NCI-H128 (cell line): ENCODE data around the gene CDC45.
"Not testable (repeated sequence)": the region's sequence is repeated elsewhere in the genome, so short reads cannot be mapped to it uniquely, and the experiment has no call there.

Experiments
- DNase-seq: peaks from one replicate; lab custom pipeline; 2025; ENCODE audit not compliant: unreplicated experiment; lab: John Stamatoyannopoulos, UW

The CDC45 gene

GRCh38 chr22:19526702-19527111, 47.0 kb downstream of the CDC45 start:
- no peak for DNase-seq

DNA sequence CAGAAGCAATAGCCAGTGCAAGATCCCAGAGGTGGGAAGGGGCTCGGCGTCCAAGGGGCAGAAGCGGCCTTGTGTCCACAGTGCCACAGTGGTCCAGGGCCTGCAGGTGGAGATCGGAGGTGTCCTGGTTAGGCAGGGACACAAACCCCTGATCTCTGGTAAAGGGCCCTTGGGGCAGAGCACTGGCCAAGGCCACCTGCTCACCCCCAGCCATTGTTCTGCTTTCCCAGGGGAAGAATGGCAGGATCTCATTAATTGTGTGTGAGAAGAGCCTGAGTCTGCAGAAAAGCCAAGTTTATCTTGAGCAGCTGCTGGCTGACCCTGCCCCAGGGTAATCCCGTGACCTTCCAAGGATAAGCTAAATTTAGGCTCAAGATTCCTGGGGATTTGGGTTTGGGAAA, 47.6 kb downstream of the CDC45 start:
- DNase-seq = no peak

GRCh38 chr22:19527861-19528417, 48.2 kb downstream of the CDC45 start:
- DNase-seq = no peak

DNA sequence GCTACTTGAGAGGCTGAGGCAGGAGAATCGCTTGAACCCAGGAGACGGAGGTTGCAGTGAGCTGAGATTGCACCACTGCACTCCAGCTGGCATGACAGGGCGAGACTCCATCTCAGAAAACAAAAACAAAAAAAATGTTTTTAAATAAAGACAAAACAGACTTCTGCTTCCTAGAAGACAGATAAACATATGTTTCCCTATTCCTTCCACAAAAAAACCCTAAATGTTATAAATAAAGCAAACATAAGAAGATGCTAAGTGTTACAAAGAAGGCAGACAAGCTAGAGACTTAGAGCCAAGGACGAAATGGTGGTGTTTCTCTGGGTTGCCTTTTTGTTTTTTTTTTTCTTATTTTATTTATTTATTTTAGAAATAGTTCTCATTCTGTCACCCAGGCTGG, 50.1 kb downstream of the CDC45 start:
- no peak for DNase-seq

DNA sequence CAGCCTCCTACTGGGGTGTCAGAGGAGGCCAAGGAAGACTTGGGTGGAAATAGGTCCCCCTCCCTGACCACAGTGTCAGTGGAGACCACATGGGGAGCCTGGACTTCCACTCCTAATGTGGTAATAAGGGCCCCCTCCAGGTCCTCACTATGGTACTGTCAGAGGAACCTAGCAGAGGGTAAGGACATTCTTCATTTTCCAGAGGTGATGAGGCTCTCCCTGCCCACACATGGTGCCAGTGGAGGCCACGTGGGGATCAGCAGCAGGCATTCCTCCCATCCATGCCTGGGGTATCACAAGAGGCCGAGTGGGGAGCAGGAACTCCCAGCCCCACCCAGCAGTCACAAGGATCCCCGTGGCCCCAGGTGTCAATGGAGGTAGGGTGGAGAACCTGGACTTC, 51.0 kb downstream of the CDC45 start:
- DNase-seq = no peak

DNA sequence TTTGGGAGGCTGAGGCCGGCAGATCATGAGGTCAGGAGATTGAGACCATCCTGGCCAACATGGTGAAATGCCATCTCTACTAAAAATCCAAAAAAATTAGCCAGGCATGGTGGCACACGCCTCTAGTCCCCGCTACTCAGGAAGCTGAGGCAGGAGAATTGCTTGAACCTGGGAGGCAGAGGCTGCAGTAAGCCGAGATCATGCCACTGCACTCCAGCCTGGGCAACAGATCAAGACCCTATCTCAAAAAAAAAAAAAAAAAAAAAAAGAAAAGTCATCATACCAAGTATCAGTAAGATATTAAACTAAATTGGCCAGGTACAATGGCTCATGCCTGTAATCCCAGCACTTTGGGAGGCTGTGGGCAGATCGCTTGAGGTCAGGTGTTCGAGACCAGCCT, 51.6 kb downstream of the CDC45 start:
- not testable (repeated sequence) for DNase-seq

- DNase-seq = no peak
Measured at GRCh38 chr22:19533049-19533626, 53.4 kb downstream of the CDC45 start.

GRCh38 chr22:19533857-19534256, 54.1 kb downstream of the CDC45 start:
- no peak for DNase-seq

- DNase-seq = no peak
Measured at GRCh38 chr22:19535001-19535400, 55.3 kb downstream of the CDC45 start.

DNA sequence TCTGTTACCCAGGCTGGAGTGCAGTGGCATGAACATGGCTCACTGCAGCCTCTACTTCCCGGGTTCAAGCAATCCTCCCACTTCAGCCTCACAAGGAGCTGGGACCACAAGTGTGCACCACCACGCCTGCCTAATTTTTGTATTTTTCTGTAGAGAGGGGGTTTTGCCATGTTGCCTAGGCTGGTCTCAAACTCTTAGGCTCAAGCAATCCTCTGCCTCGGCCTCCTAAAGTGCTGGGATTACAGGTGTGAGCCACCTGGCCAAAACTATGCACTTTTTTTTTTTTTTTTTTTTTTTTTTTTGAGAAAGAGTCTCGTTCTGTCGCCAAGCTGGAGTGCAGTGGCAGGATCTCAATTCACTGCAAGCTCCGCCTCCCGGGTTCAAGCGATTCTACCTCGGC, 56.8 kb downstream of the CDC45 start:
- DNase-seq = no peak

GRCh38 chr22:19537941-19538488, 58.3 kb downstream of the CDC45 start:
- DNase-seq = no peak

DNA sequence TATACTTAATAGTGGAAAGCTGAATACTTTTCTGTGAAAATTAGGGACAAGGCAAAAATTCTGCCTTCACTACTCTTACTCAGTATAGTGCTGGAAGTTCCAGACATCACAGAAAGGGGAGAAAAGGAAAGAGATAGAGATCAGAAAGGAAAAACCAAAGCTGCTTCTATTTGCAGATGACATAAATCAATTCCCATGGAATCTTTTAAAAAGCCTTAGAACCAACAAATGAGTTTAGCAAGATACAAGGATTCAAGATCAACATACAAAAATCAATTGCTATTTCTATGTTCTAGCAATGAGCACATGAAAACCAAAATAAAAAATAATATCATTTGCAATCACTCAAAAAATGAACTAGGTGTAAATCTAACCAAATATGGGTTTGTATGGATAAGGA, 60.7 kb downstream of the CDC45 start:
- no peak for DNase-seq

- DNase-seq = no peak
Measured at GRCh38 chr22:19543970-19544708, 64.4 kb downstream of the CDC45 start.

GRCh38 chr22:19545935-19546207, 66.2 kb downstream of the CDC45 start:
- DNase-seq = no peak

GRCh38 chr22:19546680-19547079, 67.0 kb downstream of the CDC45 start:
- no peak for DNase-seq

DNA sequence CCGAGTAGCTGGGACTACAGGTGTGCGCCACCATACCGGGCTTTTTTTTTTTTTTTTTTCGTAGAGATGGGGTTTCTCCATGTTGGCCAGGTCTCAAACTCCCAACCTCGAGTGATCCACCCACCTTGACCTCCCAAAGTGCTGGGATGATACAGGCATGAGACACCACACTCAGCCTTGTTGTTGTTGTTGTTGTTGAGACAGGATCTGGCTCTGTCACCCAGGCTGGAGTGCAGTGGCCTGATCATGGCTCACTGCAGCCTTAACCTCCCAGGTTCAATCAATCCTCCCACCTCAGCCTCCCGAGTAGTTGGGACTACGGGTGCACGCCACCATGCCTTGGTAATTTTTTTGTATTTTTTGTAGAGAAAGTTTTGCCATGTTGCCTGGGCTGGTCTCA, 67.9 kb downstream of the CDC45 start:
- no peak for DNase-seq

GRCh38 chr22:19548427-19548826, 68.7 kb downstream of the CDC45 start:
- DNase-seq = not testable (repeated sequence)

DNA sequence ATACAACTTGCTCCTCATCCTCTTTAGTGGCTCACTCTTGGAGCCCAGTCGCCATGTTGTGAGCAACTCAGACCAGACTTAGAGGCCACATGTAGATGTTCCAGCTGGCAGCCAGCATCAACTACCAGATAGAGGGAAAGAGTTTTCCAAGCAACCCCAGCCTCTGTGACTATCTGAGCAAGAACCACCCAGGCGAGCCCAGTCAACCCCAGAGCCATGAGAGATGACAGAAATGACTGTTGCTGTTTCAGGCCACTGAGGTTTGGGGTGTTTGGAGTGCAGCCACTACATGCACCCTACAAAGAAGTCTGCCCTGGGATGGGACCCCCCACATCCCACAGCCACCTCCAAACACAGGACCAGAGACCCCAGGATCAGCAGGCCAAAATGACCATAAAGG, 69.2 kb downstream of the CDC45 start:
- DNase-seq = no peak

GRCh38 chr22:19549428-19549827, 69.7 kb downstream of the CDC45 start:
- DNase-seq = no peak

DNA sequence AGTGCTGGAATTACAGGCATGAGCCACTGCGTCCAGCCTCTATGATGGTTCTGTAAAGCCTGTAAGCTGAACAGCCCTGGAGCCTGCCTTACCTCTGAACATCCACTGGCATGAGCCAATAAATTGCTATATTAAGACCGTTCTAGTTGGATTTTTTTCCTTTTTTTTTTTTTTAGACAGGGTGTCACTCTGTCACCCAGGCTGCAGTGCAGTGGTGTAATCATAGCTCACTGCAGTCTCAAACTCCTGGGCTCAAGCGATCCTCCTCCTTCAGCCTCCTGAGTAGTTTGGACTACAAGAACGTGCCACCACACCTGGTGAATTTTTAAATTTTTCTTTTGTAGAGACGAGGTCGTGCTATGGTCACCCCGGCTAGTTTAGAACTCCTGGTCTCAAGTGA, 70.7 kb downstream of the CDC45 start:
- DNase-seq = no peak

- no peak for DNase-seq
Measured at GRCh38 chr22:19553201-19553600, 73.5 kb downstream of the CDC45 start.

DNA sequence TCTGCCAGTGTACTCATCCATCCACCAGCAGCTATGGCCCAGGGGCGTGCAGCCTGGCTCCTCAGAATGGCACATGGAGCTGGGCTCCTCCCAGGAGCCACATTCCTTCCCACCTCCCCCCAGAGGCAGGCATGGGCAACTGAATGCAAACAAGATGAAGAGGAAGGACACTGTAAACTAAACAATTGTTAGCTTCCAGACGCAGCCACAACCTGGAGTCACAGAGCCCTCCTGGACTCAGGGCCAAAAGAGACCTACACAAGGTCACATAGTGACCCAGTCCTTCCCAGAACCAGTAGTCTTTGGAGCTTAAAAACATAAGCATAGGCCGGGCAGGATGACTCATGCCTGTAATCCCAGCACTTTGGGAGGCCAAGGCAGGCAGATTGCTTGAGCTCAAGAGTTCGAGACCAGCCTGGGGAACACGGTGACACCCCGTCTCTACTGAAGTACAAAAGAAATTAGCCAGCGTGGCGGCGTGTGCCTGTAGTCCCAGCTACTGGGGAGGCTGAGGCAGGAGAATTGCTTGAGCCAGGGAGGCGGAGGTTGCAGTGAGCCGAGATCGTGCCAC, 75.2 kb downstream of the CDC45 start:
- DNase-seq = no peak
